ENCODE measurements around the gene GLRA1.
"Not testable (repeated sequence)": the region's sequence is repeated elsewhere in the genome, so short reads cannot be mapped to it uniquely, and the experiment has no call there.

GLRA1 gene

GRCh38 chr5:151846765-151847164 is 77.9 kb downstream of the GLRA1 start:
- TF ChIP-seq, protein P1, sequence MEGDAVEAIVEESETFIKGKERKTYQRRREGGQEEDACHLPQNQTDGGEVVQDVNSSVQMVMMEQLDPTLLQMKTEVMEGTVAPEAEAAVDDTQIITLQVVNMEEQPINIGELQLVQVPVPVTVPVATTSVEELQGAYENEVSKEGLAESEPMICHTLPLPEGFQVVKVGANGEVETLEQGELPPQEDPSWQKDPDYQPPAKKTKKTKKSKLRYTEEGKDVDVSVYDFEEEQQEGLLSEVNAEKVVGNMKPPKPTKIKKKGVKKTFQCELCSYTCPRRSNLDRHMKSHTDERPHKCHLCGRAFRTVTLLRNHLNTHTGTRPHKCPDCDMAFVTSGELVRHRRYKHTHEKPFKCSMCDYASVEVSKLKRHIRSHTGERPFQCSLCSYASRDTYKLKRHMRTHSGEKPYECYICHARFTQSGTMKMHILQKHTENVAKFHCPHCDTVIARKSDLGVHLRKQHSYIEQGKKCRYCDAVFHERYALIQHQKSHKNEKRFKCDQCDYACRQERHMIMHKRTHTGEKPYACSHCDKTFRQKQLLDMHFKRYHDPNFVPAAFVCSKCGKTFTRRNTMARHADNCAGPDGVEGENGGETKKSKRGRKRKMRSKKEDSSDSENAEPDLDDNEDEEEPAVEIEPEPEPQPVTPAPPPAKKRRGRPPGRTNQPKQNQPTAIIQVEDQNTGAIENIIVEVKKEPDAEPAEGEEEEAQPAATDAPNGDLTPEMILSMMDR (IDR thresholded peaks at IDR 0.05; ENCODE audit: insufficient read depth, low read depth, low read length, missing control alignments) = no peak
- no peak for DNase-seq (ENCODE audit: low read depth)
- H3K4me3 ChIP-seq (ENCODE audit: low read length) = no peak overlapping the region

- not testable (repeated sequence) for H3K4me3 ChIP-seq (ENCODE audit: low read length); DNase-seq (ENCODE audit: low read depth)
These were observed 91.8 kb downstream of the GLRA1 start for GRCh38 chr5:151832843-151833242.

DNA sequence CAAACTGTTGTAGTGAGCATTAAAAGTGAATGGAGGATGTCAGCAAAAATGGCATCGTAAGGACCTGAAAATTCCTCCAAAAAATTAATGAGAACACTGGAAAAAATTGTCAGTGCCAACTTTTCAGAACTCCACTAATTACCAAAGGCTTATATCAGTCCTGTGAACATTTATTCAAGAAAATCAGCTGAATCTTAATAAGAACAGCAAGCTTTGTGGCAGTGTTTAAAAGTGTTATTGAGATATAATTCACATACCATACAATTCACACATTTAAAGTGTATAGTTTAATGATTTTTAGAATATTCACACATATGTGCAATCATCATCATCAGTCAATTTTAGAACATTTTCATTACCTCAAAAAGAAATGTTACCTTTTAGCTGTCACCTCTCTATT is 95.3 kb downstream of the GLRA1 start:
- H3K4me3 ChIP-seq (ENCODE audit: low read length) = no peak overlapping the region
- TF ChIP-seq, protein P1 (IDR thresholded peaks at IDR 0.05; ENCODE audit: insufficient read depth, low read depth, low read length, missing control alignments) = no peak
- DNase-seq (ENCODE audit: low read depth) = no peak

DNA sequence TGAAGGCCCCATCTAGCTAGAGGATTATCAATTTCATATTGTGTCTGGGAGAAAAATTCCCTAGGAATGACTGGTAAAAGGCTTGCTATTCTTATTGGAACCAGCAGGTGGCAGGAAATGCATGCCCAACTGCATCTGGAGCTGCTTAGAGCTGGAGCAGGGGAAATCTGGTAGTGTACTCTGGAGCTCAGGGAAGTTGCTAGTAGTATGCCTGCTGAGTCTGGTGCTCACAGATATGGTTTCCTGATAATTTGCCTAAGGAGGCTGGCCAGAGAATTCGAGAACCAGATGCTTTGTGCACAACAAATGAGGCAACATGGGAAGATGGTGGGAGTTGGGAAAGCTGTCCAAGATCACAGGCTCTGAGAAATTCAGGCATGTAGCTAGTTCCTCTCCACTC is 99.2 kb downstream of the GLRA1 start:
- peak; percentile 65 for DNase-seq (ENCODE audit: low read depth)
- TF ChIP-seq, protein P1 (IDR thresholded peaks at IDR 0.05; ENCODE audit: insufficient read depth, low read depth, low read length, missing control alignments) = peak; percentile 93
- H3K4me3 ChIP-seq (ENCODE audit: low read length) = no peak overlapping the region

DNA sequence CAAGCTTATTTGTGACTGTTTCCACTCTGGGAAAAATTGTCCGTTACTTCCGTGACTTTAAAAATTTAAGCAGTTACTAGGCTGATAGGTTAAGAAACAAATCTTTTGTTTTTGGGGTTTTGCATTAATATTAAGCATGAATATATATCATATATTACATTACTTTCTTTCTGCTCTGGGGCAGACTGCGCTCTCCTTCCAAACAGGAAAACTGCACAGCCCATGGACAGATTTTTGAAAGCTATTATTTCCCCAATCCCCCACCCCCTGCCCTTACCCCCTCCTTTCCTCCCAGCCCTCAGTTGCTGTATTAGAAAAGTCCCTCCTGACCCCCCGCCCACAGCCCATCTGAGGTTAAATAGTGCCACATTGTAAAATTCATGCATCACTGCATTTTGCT is 102.5 kb downstream of the GLRA1 start:
- TF ChIP-seq, protein P1 (IDR thresholded peaks at IDR 0.05; ENCODE audit: insufficient read depth, low read depth, low read length, missing control alignments) = no peak
- no peak for DNase-seq (ENCODE audit: low read depth)
- H3K4me3 ChIP-seq (ENCODE audit: low read length) = no peak overlapping the region

DNA sequence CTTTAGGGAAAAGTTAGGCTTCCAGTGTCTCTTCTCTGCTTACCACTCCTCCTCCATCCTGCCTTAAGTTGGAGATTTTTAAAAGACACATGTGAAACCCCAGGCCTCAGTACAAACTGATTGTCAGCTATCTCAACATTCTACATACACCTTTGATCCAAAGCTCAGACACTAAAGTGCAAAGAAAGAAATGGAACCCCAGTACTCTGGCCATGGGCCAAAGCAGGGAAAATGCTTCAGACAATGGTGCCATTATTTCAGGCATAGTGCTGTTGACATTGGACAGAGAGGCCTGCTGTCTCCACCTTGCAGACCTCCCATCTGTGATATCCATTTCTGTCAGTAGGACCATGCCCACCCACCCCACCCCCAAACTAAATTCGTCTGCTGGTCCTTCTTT is 103.7 kb downstream of the GLRA1 start:
- no peak overlapping the region for H3K4me3 ChIP-seq (ENCODE audit: low read length)
- TF ChIP-seq, protein P1 (IDR thresholded peaks at IDR 0.05; ENCODE audit: insufficient read depth, low read depth, low read length, missing control alignments) = no peak
- no peak for DNase-seq (ENCODE audit: low read depth)

DNA sequence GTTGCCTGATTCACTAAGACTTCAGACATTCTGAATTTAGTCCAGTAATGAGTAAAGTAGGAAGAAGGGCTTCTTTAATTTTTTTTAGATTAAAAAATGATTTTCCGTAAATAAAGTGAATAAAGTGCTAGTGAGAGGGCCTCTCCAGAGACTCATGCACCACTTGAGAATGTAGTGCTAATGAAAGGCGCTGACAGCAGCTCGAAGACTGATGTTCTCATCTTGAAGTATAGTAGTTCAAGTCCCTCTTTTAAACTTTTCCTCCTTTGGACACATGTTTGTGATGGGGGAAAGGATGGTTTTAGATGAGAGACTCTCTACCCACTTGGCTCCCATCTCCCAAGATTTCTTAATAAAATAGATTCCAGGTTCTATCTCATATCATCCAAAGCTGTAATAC is 104.4 kb downstream of the GLRA1 start:
- no peak overlapping the region for H3K4me3 ChIP-seq (ENCODE audit: low read length)
- TF ChIP-seq, protein P1 (IDR thresholded peaks at IDR 0.05; ENCODE audit: insufficient read depth, low read depth, low read length, missing control alignments) = no peak
- no peak for DNase-seq (ENCODE audit: low read depth)

DNA sequence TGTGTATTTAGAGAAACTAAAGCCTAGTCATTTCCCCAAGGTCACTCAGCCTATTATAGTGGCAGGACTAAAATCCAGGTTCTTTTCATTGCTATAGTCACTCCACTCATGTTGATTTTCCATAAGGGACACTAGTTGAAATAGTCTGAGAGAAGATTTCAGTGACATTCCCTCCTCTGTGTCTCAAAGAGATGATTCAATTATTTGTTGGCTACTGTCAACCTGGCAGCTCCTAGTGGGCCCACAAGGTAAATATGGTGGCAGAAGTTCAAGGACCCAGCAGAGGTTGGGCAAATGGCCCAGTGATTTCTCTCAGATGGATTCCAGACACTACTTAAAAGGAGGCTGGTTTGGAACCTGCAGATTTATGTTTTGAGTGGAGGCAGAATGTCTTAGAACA is 104.8 kb downstream of the GLRA1 start:
- no peak for DNase-seq (ENCODE audit: low read depth)
- no peak overlapping the region for H3K4me3 ChIP-seq (ENCODE audit: low read length)

More for the DNA sequence above, 104.8 kb downstream of the GLRA1 start:
- TF ChIP-seq, protein P1 (IDR thresholded peaks at IDR 0.05; ENCODE audit: insufficient read depth, low read depth, low read length, missing control alignments) = no peak

Data from epithelial cell of esophagus (primary cell).